Cerebellar cortex (tissue), 1 donor: ENCODE measurements around the gene TNF.
A peak's percentile ranks its signal among the peaks of the same experiment; 100 is the strongest.

Experiments used
- DNase-seq: peaks from one replicate; pipeline ENCODE4 v3.0.0-alpha.2; 2015; ENCODE audit warnings: low spot score

Gene TNF

DNA sequence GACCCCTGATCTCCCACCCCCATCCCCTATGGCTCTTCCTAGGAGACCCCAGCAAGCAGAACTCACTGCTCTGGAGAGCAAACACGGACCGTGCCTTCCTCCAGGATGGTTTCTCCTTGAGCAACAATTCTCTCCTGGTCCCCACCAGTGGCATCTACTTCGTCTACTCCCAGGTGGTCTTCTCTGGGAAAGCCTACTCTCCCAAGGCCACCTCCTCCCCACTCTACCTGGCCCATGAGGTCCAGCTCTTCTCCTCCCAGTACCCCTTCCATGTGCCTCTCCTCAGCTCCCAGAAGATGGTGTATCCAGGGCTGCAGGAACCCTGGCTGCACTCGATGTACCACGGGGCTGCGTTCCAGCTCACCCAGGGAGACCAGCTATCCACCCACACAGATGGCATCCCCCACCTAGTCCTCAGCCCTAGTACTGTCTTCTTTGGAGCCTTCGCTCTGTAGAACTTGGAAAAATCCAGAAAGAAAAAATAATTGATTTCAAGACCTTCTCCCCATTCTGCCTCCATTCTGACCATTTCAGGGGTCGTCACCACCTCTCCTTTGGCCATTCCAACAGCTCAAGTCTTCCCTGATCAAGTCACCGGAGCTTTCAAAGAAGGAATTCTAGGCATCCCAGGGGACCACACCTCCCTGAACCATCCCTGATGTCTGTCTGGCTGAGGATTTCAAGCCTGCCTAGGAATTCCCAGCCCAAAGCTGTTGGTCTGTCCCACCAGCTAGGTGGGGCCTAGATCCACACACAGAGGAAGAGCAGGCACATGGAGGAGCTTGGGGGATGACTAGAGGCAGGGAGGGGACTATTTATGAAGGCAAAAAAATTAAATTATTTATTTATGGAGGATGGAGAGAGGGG is 1.9 kb upstream of the TNF start:
- DNase-seq: no peak

DNA sequence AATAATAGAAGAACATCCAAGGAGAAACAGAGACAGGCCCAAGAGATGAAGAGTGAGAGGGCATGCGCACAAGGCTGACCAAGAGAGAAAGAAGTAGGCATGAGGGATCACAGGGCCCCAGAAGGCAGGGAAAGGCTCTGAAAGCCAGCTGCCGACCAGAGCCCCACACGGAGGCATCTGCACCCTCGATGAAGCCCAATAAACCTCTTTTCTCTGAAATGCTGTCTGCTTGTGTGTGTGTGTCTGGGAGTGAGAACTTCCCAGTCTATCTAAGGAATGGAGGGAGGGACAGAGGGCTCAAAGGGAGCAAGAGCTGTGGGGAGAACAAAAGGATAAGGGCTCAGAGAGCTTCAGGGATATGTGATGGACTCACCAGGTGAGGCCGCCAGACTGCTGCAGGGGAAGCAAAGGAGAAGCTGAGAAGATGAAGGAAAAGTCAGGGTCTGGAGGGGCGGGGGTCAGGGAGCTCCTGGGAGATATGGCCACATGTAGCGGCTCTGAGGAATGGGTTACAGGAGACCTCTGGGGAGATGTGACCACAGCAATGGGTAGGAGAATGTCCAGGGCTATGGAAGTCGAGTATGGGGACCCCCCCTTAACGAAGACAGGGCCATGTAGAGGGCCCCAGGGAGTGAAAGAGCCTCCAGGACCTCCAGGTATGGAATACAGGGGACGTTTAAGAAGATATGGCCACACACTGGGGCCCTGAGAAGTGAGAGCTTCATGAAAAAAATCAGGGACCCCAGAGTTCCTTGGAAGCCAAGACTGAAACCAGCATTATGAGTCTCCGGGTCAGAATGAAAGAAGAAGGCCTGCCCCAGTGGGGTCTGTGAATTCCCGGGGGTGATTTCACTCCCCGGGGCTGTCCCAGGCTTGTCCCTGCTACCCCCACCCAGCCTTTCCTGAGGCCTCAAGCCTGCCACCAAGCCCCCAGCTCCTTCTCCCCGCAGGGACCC is 981 bp upstream of the TNF start:
- no peak for DNase-seq

DNA sequence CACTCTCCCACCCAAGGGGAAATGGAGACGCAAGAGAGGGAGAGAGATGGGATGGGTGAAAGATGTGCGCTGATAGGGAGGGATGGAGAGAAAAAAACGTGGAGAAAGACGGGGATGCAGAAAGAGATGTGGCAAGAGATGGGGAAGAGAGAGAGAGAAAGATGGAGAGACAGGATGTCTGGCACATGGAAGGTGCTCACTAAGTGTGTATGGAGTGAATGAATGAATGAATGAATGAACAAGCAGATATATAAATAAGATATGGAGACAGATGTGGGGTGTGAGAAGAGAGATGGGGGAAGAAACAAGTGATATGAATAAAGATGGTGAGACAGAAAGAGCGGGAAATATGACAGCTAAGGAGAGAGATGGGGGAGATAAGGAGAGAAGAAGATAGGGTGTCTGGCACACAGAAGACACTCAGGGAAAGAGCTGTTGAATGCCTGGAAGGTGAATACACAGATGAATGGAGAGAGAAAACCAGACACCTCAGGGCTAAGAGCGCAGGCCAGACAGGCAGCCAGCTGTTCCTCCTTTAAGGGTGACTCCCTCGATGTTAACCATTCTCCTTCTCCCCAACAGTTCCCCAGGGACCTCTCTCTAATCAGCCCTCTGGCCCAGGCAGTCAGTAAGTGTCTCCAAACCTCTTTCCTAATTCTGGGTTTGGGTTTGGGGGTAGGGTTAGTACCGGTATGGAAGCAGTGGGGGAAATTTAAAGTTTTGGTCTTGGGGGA is 754 bp downstream of the TNF start:
- DNase-seq: no peak

DNA sequence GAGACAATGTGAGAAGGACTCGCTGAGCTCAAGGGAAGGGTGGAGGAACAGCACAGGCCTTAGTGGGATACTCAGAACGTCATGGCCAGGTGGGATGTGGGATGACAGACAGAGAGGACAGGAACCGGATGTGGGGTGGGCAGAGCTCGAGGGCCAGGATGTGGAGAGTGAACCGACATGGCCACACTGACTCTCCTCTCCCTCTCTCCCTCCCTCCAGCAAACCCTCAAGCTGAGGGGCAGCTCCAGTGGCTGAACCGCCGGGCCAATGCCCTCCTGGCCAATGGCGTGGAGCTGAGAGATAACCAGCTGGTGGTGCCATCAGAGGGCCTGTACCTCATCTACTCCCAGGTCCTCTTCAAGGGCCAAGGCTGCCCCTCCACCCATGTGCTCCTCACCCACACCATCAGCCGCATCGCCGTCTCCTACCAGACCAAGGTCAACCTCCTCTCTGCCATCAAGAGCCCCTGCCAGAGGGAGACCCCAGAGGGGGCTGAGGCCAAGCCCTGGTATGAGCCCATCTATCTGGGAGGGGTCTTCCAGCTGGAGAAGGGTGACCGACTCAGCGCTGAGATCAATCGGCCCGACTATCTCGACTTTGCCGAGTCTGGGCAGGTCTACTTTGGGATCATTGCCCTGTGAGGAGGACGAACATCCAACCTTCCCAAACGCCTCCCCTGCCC is 1.7 kb downstream of the TNF start:
- DNase-seq: no peak

DNA sequence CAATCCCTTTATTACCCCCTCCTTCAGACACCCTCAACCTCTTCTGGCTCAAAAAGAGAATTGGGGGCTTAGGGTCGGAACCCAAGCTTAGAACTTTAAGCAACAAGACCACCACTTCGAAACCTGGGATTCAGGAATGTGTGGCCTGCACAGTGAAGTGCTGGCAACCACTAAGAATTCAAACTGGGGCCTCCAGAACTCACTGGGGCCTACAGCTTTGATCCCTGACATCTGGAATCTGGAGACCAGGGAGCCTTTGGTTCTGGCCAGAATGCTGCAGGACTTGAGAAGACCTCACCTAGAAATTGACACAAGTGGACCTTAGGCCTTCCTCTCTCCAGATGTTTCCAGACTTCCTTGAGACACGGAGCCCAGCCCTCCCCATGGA is 2.2 kb downstream of the TNF start:
- no peak for DNase-seq

DNA sequence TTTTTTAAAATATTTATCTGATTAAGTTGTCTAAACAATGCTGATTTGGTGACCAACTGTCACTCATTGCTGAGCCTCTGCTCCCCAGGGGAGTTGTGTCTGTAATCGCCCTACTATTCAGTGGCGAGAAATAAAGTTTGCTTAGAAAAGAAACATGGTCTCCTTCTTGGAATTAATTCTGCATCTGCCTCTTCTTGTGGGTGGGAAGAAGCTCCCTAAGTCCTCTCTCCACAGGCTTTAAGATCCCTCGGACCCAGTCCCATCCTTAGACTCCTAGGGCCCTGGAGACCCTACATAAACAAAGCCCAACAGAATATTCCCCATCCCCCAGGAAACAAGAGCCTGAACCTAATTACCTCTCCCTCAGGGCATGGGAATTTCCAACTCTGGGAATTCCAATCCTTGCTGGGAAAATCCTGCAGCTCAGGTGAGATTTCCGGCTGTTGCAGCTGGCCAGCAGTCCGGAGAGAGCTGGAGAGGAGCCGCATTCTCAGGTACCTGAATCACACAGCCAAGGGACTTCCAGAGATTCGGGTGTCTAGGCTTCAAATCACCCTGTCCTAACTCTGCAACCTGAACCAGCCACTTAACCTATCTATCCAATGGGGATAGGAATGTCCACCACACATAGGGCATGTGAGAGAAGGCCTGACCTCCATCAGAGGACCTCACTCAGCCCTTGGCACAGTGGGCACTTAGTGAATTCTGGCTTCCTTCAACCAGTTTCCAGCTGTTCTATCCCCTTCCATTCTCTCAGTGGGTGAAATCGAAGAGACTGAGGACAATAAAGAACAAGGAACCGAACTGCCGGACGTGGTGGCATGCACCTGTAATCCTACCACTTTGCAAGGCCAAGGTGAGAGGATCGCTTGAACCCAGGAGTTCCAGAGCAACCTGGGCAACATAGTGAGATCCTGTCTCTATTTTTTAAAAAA is 3.1 kb downstream of the TNF start:
- DNase-seq: no peak

DNA sequence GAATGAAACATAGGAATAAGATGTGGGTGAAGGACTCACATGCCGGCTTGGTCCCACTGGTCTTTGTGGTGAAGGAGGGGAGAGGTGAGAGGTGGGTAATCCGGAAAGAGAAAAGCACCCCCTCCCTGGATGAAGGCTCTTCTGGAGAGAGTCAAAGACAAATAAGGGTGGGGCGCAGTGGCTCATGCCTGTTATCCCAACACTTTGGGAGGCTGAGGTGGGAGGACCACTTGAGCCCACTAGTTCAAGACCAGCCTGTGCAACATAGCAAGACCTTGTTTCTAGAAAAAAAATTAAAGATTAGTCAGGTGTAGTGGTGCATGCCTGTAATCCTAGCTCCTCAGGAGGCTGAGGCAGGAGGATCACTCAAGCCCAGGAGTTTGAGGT is 3.7 kb downstream of the TNF start:
- no peak for DNase-seq

DNA sequence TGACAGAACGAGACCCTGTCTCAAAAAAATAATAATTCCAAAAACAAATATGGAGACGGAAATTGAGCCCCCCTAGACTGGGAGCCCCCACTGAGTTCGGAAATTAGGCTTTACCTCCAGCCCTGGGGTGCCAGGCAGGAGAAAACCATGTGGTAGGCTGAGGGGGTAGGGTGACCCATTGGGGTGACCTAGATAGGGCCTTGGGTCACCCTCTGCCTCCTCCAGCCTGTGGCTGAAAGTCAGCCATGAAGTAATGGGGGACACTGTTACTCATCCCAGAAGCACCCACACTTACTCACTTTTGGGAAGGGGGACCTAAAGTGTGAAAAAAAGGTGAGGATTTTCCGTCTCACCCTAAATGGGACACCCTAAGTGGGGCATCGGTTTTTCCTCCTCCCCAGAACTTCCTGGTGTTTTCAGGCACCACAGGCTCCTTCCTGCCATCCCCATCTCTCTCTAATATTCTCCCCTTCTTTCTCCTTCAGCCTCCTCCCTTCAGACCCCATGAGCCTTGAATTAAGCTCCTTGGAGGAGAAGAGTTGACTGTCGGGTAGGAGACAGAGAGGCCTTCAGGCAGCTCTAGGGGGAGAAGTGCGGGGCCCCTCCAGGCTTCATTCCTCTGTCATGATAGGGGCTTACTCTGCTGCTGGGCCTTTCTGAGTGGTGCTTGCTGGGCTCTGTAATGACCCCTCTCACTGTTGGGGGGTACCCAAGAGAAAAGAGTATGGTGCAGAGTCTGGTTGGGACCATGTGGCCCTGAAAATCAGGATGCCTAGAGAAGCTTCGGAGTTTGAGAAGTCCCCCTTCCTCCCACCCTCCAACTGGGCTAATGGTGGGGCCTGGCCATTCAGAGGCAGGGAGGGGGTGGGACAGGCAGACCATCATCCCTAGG is 4.4 kb downstream of the TNF start:
- no peak for DNase-seq

DNA sequence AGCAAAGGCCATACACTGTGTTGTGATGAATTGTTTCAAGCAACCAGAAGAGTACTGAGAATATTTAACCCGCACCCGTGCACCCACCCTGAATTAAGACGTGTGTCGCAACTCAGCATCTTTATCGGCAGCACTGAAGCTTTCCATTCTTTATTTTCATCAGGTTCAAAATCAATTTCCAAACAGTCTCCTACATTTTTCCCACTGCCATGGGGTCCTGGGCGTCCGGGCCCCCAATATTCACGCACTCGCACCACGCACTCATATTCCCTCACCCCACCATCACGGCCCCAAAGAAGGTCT is 5.0 kb downstream of the TNF start:
- no peak for DNase-seq

DNA sequence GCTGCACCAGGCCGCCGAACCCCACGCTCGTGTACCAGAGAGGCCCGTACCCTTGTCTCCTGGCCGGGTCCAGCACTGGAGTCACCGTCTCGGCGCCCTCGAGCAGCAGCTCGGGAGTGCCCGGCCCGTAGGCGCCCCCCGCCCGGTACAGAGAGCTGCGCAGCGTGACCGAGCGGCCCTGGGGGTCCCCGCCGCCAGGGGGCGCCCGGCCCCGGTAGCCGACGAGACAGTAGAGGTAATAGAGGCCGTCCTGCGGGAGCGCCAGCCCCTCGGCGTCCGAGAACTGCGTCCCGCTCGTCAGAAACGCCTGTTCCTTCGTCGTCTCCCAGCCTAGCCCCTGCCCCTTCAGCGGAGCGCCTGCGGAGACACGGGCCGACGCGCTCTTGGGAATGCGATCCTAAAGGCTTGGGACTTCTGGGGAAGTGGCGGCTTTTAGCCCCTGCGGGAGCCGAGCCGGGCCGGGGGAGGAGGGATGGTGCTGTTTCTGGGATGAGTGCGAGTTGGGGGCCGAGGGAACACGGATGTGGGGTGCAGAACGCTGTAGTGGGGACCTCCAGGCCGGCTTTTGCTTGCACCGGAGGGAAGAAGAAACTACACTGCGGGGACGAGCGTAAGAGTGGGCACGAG is 5.6 kb downstream of the TNF start:
- DNase-seq: peak; percentile 76

DNA sequence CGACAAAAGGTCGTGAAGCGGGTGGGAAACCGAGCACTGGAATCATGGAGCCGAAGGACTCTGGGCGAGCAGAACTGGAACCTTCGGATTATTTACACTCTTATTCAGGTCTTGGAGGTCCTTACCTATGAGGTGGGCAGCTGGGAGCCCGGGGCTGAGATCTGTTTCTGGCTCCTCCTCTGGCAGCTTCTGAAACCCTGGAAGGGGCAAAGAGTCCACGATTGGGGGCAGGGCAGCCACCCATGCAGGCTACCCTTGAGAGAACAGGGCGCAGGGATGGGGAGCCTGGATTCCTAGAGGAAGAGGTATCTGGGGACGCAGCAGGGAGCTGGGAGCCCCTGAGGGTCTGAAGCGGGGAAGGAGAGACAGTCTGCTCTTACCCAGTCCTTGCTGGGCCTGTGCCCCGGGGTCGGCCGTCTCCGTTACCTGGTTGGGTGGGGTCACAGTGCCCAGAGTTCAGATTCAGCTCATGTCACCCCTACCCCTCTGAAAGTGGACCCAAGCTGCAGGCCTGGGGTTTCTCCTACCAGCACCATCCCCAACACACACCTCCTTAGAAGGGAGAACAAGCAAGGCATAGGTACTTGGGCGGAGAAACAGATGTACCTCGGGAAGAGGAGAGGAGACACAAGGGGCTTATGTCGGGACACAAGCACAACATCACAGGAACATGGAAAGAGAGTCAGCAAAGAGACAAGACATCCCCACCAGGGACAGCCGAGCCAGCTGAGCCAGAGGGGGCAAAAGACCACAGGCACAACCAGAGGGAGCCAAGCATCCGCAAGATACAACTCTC is 6.3 kb downstream of the TNF start:
- peak; percentile 31 for DNase-seq

DNA sequence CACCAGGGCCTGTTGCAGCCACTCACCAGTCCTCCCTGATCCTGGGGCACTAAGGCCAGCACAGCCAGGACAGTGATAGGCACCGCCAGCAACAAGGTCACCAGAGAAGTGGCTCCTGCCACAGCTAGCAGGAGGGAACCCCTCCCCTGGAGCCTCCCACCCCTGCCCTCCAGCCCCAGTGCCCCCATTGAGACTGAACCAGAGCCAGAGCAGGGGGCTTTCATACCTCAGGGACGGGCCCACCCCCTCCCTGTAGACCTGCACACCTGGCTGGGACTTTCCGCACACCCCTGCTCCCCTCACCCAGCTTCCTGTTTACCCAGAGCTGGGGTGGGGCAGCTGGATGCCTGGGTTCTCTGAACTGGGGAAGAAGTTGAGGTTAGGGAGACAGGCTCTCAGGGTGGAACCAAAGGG is 6.9 kb downstream of the TNF start, which contains the start of gene LTB:
Gene LTB (minus strand): TSS at position 195 of the 414 bp plus-strand sequence. CDS start 7 bp downstream, at position 188.
- DNase-seq: no peak

DNA sequence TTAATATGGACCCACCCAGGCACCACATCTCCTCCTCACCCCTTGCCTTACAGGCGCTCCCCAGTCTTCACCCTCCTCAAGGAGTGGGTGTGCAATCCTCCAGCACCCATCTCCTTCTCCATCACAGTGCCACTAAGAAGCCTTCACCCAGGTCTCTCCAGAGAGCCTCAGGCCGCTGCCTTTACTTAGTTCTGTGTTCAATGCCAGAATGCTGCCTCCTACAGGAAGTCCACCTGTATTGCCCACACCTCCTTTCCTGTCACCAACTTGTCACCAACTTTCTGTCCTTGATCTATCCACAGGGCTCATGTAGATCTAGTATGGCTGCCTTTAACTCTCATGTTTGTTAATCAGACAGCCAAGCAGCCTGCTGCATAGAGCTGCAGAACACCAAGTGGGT is 10.1 kb downstream of the TNF start:
- no peak for DNase-seq

DNA sequence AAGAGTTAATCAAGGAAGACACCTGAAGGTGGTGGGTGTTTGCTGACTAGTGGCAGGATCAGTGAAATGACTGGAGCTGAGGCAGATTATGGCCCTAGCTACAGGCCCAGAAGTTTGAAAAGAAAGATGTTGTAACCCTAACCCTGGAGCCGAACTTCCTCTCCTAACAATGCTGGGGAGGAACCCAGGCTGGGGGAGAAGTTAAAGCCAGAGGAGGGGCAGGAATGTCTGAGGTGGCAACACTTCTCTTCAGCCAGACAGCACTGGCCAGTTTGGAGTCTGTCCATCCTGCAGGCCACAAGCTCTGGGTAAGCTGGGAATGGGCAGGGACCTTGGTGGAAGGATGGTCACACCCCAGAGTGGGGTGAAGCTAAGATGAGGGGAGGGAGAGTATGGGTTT is 10.6 kb downstream of the TNF start, which contains the start of gene LST1:
Gene LST1 (plus strand): TSS at position 270 of the 400 bp plus-strand sequence. CDS start 1,023 bp downstream, outside the sequence.
- DNase-seq: no peak

DNA sequence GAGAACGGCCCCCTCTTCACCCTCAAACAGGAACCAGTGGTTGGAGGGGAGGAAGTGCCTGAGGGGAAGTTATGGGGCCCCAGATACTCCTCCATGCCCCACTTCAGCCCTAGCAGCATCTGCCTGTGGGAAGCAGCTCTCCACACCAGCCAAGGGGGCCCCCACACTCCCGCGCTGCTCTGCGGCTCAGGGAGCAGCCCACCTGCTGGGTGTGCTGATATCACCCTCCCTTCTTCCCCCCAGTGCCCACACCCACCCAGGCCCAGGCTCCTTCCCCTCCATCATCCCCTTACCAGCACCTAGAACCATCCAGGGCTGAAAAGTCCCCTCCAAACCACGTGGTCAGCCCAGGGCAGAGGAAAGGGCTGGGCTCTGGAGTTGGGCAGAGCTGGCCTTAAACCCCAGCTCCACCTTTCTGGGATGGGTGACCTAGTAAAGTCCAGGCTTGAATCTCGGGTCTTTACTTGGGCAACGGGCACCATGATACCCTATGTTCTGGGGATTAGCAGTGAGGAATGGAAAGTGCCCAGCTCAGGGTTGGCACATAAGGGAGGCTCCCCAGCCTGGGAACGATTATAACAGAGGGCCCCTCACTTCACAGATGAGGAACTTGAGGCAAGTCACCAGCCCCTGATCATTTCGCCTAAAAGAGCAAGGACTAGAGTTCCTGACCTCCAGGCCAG is 11.4 kb downstream of the TNF start:
- no peak for DNase-seq

DNA sequence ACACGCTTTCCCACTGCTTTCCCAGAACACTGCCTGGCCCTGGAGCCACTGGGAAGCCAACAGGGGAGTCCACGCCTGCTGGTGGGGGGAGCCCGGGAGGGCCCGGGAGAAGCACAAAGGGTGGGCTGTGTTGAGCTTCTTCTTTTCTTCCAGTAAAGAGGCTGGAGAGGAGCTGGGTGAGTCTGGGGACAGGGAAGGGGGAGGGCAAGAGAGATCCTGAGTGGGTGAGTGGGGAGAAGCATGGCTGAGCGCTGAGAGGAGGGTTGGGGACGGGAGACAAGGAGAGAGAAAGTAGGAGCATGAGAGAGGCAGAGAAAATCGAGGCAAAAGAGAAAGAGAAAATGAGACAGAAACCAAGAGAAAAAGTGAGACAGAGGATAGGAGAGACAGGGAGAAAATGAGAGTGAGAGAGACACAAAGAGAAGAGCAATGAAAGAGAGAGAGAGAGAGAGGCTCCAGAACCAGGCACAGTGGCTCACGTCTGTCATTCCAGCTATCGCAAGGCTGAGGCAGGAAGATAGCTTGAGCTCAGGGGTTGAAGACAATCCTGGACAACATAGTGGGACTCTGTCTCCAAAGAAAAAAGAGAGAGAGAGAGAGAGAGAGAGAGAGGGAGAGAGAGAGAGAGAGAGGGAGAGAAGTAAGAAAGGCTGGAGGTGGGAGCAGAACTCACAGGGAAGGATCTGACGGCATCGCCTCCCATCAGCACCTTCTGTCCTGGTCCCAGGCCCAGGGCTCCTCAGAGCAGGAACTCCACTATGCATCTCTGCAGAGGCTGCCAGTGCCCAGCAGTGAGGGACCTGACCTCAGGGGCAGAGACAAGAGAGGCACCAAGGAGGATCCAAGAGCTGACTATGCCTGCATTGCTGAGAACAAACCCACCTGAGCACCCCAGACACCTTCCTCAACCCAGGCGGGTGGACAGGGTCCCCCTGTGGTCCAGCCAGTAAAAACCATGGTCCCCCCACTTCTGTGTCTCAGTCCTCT is 12.7 kb downstream of the TNF start:
- no peak for DNase-seq
